Measurements from ENCODE around the gene AHR.

DNA sequence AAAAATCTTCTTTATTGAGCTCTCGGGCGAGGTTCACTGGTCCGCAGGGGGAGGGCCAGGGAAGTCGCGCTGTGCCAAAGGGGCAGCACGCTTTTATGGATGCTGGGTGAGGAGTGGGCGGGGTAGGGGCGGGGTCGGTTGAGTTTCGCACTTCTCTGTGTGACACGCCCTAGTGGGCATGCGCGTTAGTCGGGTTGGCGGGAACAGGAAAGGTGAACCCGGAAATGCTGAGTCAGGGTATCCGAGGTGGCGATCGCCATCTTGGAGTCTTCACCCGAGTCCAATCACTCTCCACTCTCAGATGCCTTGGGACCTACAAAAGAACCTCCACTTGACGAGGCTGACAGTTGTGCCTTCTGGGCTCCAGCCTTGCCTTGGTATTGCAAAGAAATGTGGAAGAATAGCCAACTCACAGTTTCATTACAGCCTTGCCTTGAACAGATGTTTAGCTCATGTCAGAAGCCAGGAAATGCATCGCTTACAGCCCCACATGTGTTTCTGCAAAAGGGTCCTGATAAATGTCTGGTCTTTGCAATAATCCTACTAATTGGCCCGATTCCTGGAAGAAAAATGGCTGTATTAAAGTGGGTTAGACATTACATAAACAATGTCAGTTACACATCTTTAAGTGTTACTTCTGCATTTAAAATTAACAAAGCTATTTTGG, 64.1 kb downstream of the AHR start:
- TF ChIP-seq, protein P1, sequence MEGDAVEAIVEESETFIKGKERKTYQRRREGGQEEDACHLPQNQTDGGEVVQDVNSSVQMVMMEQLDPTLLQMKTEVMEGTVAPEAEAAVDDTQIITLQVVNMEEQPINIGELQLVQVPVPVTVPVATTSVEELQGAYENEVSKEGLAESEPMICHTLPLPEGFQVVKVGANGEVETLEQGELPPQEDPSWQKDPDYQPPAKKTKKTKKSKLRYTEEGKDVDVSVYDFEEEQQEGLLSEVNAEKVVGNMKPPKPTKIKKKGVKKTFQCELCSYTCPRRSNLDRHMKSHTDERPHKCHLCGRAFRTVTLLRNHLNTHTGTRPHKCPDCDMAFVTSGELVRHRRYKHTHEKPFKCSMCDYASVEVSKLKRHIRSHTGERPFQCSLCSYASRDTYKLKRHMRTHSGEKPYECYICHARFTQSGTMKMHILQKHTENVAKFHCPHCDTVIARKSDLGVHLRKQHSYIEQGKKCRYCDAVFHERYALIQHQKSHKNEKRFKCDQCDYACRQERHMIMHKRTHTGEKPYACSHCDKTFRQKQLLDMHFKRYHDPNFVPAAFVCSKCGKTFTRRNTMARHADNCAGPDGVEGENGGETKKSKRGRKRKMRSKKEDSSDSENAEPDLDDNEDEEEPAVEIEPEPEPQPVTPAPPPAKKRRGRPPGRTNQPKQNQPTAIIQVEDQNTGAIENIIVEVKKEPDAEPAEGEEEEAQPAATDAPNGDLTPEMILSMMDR (IDR thresholded peaks at IDR 0.05), result no peak
- TF ChIP-seq EZH2 (IDR thresholded peaks at IDR 0.05; ENCODE audit: borderline replicate concordance, insufficient read depth, low read depth, low read length, poor library complexity, severe bottlenecking), result no peak
